ENCODE results near the gene RHBDL2. TPM values are rescaled to one million over a fixed set of nuclear protein-coding genes. Genes with fewer than 3 reads are reported as not detected.

Gene RHBDL2
- polyA plus RNA-seq, 2 donors, result 24.3 to 25.1 TPM

DNA sequence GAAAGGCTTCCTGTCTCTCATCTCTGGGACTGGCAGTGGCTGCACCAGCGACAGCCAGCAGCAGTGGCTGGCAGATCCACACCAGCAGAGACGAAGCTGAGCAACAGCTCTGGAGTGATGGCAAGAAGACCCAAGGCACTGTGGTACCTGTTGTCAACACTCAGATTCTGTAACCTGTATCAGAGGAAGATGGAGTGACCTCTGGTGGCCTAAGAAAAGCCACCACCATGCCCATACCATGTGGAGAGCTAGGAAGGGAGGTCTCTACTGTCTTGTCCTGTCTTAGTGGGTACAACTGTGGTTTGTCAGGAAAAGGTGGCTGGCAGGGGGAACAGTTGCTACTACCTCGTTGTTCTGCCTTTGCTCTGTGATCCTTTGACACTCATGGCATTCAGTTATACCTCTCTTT is 22.5 kb upstream of the RHBDL2 start:
- Histone ChIP-seq H3K36me3 (ENCODE audit: control insufficient read depth in 2 of 2, insufficient read depth in 2 of 2, low read length in 1 of 2) (no peaks in the 10 kb centered on the region), H3K27me3 (ENCODE audit: control insufficient read depth in 1 of 2, insufficient read depth in 2 of 2, low read length in 2 of 2) (no peaks in the 10 kb centered on the region), H3K4me3 (ENCODE audit: low read depth in 1 of 2, low read length in 2 of 2) (no peak overlapping the region), H3K9me3 (ENCODE audit: control insufficient read depth in 2 of 2, insufficient read depth in 1 of 2, low read depth in 1 of 2, low read length in 1 of 2) (no peaks in the 10 kb centered on the region), H3K27ac (ENCODE audit: low read depth in 2 of 2, low read length in 1 of 2) (no peak overlapping the region), H3K4me1 (ENCODE audit: control insufficient read depth in 2 of 2, insufficient read depth in 2 of 2, low read length in 1 of 2) (peaks cover 0 to 2% of the 10 kb centered on the region in 2 donors)
- 50 to 62% methylated on average over 3 of the region's 3 CpGs for whole genome bisulfite sequencing, 2 donors

DNA sequence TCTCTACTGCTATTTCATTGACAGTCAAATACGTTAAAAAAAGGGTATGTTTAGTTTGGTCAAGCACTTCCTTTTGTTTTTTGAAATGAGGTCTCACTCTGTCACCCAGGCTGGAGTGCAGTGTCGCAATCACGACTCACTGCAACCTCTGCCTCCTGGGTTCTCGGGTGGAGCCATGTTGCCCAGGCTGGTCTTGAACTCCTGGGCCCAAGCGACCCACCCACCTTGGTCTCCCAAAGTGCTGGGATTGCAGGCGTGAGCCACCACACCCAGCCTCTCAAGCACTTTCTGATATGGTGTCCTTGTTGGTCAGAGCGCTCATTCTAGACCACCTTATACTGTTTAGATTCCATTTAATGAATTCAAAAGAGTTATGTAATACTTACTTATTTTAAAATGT is 20.9 kb upstream of the RHBDL2 start:
- no peak overlapping the region for H3K27ac ChIP-seq (ENCODE audit: low read depth in 2 of 2, low read length in 1 of 2)
- no peak overlapping the region for H3K4me3 ChIP-seq (ENCODE audit: low read depth in 1 of 2, low read length in 2 of 2)
- H3K27me3 ChIP-seq (ENCODE audit: control insufficient read depth in 1 of 2, insufficient read depth in 2 of 2, low read length in 2 of 2), result no peaks in the 10 kb centered on the region
- no peaks in the 10 kb centered on the region for H3K36me3 ChIP-seq (ENCODE audit: control insufficient read depth in 2 of 2, insufficient read depth in 2 of 2, low read length in 1 of 2)
- no peaks in the 10 kb centered on the region for H3K9me3 ChIP-seq (ENCODE audit: control insufficient read depth in 2 of 2, insufficient read depth in 1 of 2, low read depth in 1 of 2, low read length in 1 of 2)
- WGBS, 2 donors, result 74 to 80% methylated on average over 7 of the region's 7 CpGs
- peaks cover 0 to 2% of the 10 kb centered on the region in 2 donors for H3K4me1 ChIP-seq (ENCODE audit: control insufficient read depth in 2 of 2, insufficient read depth in 2 of 2, low read length in 1 of 2)

DNA sequence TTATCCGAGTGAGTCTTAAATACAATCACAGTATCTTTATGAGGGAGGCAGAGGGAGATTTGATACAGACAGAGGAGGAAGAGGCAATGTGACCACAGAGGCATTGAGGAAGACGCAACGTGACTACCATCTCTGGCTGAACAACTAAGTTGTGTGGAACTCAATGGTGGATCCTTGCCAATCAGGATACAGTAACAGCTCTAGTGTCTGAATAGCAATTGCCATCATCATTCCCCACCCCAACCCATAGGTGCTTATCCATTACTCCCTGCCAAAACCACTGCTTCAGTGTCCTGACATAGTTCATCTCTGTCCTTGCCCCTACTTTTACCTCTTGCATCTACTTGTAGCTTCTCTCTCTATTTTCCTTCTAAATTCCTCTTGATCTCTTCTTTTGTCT is 20.5 kb upstream of the RHBDL2 start:
- Histone ChIP-seq H3K4me3 (ENCODE audit: low read depth in 1 of 2, low read length in 2 of 2) (no peak overlapping the region), H3K27me3 (ENCODE audit: control insufficient read depth in 1 of 2, insufficient read depth in 2 of 2, low read length in 2 of 2) (no peaks in the 10 kb centered on the region), H3K36me3 (ENCODE audit: control insufficient read depth in 2 of 2, insufficient read depth in 2 of 2, low read length in 1 of 2) (no peaks in the 10 kb centered on the region), H3K27ac (ENCODE audit: low read depth in 2 of 2, low read length in 1 of 2) (no peak overlapping the region), H3K4me1 (ENCODE audit: control insufficient read depth in 2 of 2, insufficient read depth in 2 of 2, low read length in 1 of 2) (peaks cover 0 to 2% of the 10 kb centered on the region in 2 donors), H3K9me3 (ENCODE audit: control insufficient read depth in 2 of 2, insufficient read depth in 1 of 2, low read depth in 1 of 2, low read length in 1 of 2) (no peaks in the 10 kb centered on the region)
- 65 to 79% methylated on average over 3 of the region's 3 CpGs for WGBS, 2 donors

DNA sequence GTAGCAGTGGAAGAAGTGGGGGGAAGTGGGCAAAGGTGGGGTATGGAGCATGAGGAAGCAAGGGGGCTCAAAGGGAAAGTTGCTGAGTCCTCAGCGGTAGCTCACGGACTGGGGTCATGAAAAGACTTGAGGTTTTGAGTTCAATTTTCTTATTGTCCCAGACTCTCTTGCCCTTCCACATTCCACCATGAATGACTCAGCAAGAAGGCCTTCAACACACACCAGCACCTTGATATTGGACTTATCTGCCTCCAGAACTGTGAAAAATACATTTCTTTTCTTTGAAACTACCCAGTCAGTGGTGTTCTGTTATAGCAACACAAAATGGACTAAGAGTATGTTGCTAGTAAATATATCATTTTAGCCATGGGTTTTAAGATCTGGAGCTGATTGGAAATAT is 17.3 kb upstream of the RHBDL2 start:
- 52 to 63% methylated on average over 2 of the region's 2 CpGs for WGBS, 2 donors
- Histone ChIP-seq H3K27me3 (ENCODE audit: control insufficient read depth in 1 of 2, insufficient read depth in 2 of 2, low read length in 2 of 2) (no peaks in the 10 kb centered on the region), H3K4me3 (ENCODE audit: low read depth in 1 of 2, low read length in 2 of 2) (no peak overlapping the region), H3K36me3 (ENCODE audit: control insufficient read depth in 2 of 2, insufficient read depth in 2 of 2, low read length in 1 of 2) (no peaks in the 10 kb centered on the region), H3K4me1 (ENCODE audit: control insufficient read depth in 2 of 2, insufficient read depth in 2 of 2, low read length in 1 of 2) (peaks cover 0 to 2% of the 10 kb centered on the region in 2 donors), H3K9me3 (ENCODE audit: control insufficient read depth in 2 of 2, insufficient read depth in 1 of 2, low read depth in 1 of 2, low read length in 1 of 2) (no peaks in the 10 kb centered on the region), H3K27ac (ENCODE audit: low read depth in 2 of 2, low read length in 1 of 2) (peak overlapping the region; percentile 67 to 92)

DNA sequence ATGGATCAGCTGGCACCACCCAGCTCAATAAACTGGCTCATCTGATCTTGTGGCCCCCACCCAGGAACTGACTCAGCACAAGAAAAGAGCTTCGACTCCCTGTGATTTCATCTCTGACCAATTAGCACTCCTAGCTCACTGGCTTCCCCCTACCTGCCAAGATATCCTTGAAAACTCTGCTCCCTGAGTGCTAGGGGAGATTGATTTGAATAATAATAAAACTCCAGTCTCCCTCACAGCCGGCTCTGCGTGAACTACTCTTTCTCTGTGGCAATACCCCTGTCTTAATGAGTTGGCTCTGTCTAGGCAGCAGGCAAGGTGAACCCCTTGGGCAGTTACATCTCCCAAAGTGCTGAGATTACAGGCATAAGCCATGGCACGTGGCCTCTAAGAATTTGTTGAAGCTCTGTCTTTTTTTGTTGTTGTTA is 11.8 kb upstream of the RHBDL2 start:
- Histone ChIP-seq H3K27me3 (ENCODE audit: control insufficient read depth in 1 of 2, insufficient read depth in 2 of 2, low read length in 2 of 2) (no peaks in the 10 kb centered on the region), H3K27ac (ENCODE audit: low read depth in 2 of 2, low read length in 1 of 2) (peak overlapping the region; percentile 10 to 48), H3K4me1 (ENCODE audit: control insufficient read depth in 2 of 2, insufficient read depth in 2 of 2, low read length in 1 of 2) (no peaks in the 10 kb centered on the region), H3K4me3 (ENCODE audit: low read depth in 1 of 2, low read length in 2 of 2) (no peak overlapping the region), H3K36me3 (ENCODE audit: control insufficient read depth in 2 of 2, insufficient read depth in 2 of 2, low read length in 1 of 2) (no peaks in the 10 kb centered on the region), H3K9me3 (ENCODE audit: control insufficient read depth in 2 of 2, insufficient read depth in 1 of 2, low read depth in 1 of 2, low read length in 1 of 2) (no peaks in the 10 kb centered on the region)
- WGBS, 2 donors, result 22 to 27% methylated on average over 4 of the region's 4 CpGs

DNA sequence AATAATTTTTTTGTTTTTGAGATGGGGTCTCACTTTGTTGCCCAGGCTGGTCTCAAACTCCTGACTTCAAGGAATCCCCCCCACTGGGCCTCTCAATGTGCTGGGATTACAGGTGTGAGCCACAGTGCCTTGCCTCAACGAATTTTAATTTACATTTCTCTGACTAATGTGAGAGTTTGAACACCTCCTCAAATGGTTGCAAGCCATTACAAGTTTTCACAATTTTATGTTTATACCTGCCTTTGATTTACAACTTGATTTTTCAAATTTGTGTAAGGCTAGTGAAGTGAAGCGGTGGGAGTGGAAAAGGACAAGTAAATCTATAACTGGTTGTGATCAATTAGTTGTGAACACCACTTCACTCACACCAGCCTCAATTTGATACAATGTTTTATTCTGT is 8.9 kb upstream of the RHBDL2 start:
- Histone ChIP-seq H3K4me1 (ENCODE audit: control insufficient read depth in 2 of 2, insufficient read depth in 2 of 2, low read length in 1 of 2) (no peaks in the 10 kb centered on the region), H3K27me3 (ENCODE audit: control insufficient read depth in 1 of 2, insufficient read depth in 2 of 2, low read length in 2 of 2) (no peaks in the 10 kb centered on the region), H3K36me3 (ENCODE audit: control insufficient read depth in 2 of 2, insufficient read depth in 2 of 2, low read length in 1 of 2) (no peaks in the 10 kb centered on the region), H3K4me3 (ENCODE audit: low read depth in 1 of 2, low read length in 2 of 2) (no peak overlapping the region), H3K27ac (ENCODE audit: low read depth in 2 of 2, low read length in 1 of 2) (peak overlapping the region; percentile 42 to 82), H3K9me3 (ENCODE audit: control insufficient read depth in 2 of 2, insufficient read depth in 1 of 2, low read depth in 1 of 2, low read length in 1 of 2) (no peaks in the 10 kb centered on the region)
- WGBS, 2 donors, result 35 to 42% methylated on average over 2 of the region's 2 CpGs

DNA sequence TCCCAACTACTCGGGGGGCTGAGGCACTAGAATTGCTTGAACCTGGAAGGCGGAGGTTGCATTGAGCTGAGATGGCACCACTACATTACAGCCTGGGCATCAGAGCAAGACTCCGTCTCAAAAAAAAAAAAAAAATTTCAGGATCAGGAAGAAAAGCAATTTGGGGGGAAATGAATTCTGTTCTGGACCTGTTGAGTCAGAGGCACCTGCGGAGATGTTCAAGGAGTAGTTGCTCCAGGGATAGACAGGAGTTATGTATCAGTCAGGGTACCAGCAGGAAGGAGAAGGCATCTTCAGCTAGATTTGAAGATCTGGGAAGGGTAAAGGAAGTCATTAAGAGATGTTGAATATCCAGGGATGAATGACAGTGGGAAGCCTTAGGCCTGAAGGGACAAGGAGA is 2.9 kb upstream of the RHBDL2 start:
- Histone ChIP-seq H3K36me3 (ENCODE audit: control insufficient read depth in 2 of 2, insufficient read depth in 2 of 2, low read length in 1 of 2) (no peaks in the 10 kb centered on the region), H3K4me1 (ENCODE audit: control insufficient read depth in 2 of 2, insufficient read depth in 2 of 2, low read length in 1 of 2) (peaks cover 0 to 7% of the 10 kb centered on the region in 2 donors), H3K4me3 (ENCODE audit: low read depth in 1 of 2, low read length in 2 of 2) (no peak overlapping the region), H3K9me3 (ENCODE audit: control insufficient read depth in 2 of 2, insufficient read depth in 1 of 2, low read depth in 1 of 2, low read length in 1 of 2) (no peaks in the 10 kb centered on the region), H3K27ac (ENCODE audit: low read depth in 2 of 2, low read length in 1 of 2) (no peak overlapping the region), H3K27me3 (ENCODE audit: control insufficient read depth in 1 of 2, insufficient read depth in 2 of 2, low read length in 2 of 2) (no peaks in the 10 kb centered on the region)
- 94 to 97% methylated on average over 4 of the region's 4 CpGs for WGBS, 2 donors

DNA sequence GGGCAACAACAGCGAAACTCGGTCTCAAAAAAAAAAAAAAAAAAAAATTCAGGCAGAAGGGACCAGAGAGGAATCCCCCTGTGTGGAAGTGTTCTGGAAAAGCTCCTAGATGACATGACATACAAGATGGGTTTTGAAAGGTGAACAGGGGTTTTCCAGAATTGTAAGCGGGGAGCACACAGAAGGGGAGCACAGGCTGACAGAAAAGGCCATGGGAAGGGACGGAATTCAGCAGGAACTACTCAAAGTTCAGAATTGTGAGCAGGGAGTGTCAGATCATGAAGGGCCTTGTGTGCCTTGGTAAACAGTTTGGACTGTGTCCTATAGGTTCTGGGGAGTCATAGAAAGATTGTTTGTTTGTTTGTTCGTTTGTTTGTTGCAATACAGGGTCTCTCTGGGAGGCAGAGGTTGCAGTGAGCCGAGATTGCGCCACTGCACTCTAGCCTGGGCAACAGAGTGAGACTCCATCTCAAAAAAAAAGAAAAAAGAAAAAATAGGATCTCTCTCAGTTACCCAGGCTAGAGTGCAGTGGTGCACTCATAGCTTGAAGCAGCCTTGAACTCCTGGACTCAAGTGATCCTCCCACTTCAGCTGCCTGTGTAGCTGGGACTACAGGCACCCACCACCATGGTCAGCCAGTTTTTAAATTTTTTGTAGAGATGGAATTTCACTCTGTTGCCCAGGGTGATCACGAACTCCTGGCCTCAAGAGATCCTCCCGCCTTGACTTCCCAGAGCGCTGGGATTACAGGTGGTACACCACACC is 1.2 kb upstream of the RHBDL2 start:
- peaks cover 0 to 3% of the 10 kb centered on the region in 2 donors for H3K36me3 ChIP-seq (ENCODE audit: control insufficient read depth in 2 of 2, insufficient read depth in 2 of 2, low read length in 1 of 2)
- no peaks in the 10 kb centered on the region for H3K27me3 ChIP-seq (ENCODE audit: control insufficient read depth in 1 of 2, insufficient read depth in 2 of 2, low read length in 2 of 2)
- 93 to 95% methylated on average over 10 of the region's 10 CpGs for WGBS, 2 donors
- no peak overlapping the region for H3K27ac ChIP-seq (ENCODE audit: low read depth in 2 of 2, low read length in 1 of 2)
- H3K4me3 ChIP-seq (ENCODE audit: low read depth in 1 of 2, low read length in 2 of 2), result no peak overlapping the region
- peaks cover 0 to 9% of the 10 kb centered on the region in 2 donors for H3K4me1 ChIP-seq (ENCODE audit: control insufficient read depth in 2 of 2, insufficient read depth in 2 of 2, low read length in 1 of 2)
- H3K9me3 ChIP-seq (ENCODE audit: control insufficient read depth in 2 of 2, insufficient read depth in 1 of 2, low read depth in 1 of 2, low read length in 1 of 2), result no peaks in the 10 kb centered on the region

DNA sequence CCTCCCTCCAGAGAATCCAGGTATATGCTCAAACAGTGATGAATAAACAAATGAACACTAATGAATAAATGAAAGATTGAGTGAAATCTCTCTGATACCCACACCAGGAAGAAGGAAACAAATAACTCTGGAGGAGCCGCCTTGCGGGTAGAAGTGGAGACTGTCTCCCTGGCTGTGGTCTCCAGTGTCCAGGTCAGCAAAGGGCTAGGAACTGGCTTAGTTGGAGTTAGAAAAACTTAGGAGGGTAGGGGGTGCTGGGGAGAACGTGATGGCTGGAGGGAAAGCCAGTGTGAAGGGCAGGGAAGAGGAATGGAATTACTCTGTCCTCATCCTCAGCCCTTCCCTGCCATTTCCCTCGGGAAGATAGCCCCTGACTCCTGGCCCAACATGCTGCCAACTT is 537 bp downstream of the RHBDL2 start:
- Histone ChIP-seq H3K27ac (ENCODE audit: low read depth in 2 of 2, low read length in 1 of 2) (peak overlapping the region; percentile 62 to 87), H3K27me3 (ENCODE audit: control insufficient read depth in 1 of 2, insufficient read depth in 2 of 2, low read length in 2 of 2) (no peaks in the 10 kb centered on the region), H3K4me1 (ENCODE audit: control insufficient read depth in 2 of 2, insufficient read depth in 2 of 2, low read length in 1 of 2) (peaks cover 0 to 9% of the 10 kb centered on the region in 2 donors), H3K9me3 (ENCODE audit: control insufficient read depth in 2 of 2, insufficient read depth in 1 of 2, low read depth in 1 of 2, low read length in 1 of 2) (no peaks in the 10 kb centered on the region), H3K36me3 (ENCODE audit: control insufficient read depth in 2 of 2, insufficient read depth in 2 of 2, low read length in 1 of 2) (peaks cover 0 to 3% of the 10 kb centered on the region in 2 donors), H3K4me3 (ENCODE audit: low read depth in 1 of 2, low read length in 2 of 2) (peak overlapping the region; percentile 59 to 77)
- 27 to 35% methylated on average over 4 of the region's 4 CpGs for WGBS, 2 donors
